ENCODE data around the gene APCDD1L. TPM values are rescaled to one million over a fixed set of nuclear protein-coding genes. Genes with fewer than 3 reads are reported as not detected.

APCDD1L gene
- total RNA-seq, 1 donor from 2014 or later, result 0.86 TPM

DNA sequence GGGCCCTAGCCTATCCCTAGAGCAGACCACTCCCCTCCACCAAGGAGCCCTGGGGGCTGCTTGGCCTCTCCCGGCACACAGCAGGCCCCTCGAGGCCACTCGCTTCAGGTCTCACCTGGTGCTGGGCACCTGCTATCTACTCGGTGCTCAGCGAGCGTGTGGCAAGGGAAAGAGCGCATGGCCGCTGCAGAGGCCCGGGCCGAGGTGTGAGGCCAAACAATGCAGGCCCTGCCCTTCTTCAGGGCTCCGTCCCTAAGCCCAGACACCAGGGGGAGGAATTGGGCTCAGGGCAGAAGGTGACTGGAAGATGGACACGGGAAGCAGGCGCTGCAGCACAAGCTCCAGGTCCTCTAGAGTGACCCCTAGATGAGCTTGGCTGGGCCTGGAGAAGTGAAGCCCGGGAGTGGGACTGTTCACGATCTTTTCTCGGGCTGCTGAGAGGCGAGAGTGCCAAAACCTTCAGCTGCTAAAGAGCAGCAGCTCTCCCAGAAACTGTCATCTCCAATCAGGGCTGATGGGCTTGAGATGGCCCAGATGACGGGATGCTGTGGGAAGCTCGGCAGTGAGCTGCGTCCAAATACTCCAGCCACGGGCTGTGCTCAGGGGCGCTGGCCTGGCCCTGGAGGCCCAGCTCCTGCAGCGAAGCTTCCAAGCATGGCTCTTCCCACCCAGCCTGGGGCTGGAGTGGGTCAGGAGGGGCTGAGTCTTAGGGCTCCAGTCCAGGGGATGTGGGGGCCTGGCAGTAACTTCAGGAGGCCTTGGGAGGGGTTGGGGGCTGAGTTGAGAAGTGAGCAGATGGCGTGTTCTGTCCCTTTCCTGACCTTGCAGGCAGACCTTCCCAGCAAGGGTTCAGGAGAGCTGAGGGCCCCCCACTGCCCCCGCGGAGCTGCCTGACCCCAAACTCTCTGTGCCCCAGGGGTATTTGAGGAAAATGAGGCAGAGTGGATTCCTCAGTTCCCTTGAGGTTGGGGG, 43.7 kb downstream of the APCDD1L start:
- H3K4me3 ChIP-seq (ENCODE audit: low read depth, low read length), result no peak overlapping the region
- TF ChIP-seq CTCF (conservative IDR thresholded peaks at IDR 0.05; ENCODE audit: low read depth, low read length), result no peak
- no peak for DNase-seq (ENCODE audit: low read depth)

GRCh38 chr20:58470336-58471192, 44.6 kb downstream of the APCDD1L start:
- TF ChIP-seq CTCF (conservative IDR thresholded peaks at IDR 0.05; ENCODE audit: low read depth, low read length), result no peak
- no peak for DNase-seq (ENCODE audit: low read depth)
- no peak overlapping the region for H3K4me3 ChIP-seq (ENCODE audit: low read depth, low read length)

- no peak for DNase-seq (ENCODE audit: low read depth)
- H3K4me3 ChIP-seq (ENCODE audit: low read depth, low read length), result no peak overlapping the region
- TF ChIP-seq CTCF (conservative IDR thresholded peaks at IDR 0.05; ENCODE audit: low read depth, low read length), result no peak
Measured at GRCh38 chr20:58469616-58470015, 45.6 kb downstream of the APCDD1L start.

DNA sequence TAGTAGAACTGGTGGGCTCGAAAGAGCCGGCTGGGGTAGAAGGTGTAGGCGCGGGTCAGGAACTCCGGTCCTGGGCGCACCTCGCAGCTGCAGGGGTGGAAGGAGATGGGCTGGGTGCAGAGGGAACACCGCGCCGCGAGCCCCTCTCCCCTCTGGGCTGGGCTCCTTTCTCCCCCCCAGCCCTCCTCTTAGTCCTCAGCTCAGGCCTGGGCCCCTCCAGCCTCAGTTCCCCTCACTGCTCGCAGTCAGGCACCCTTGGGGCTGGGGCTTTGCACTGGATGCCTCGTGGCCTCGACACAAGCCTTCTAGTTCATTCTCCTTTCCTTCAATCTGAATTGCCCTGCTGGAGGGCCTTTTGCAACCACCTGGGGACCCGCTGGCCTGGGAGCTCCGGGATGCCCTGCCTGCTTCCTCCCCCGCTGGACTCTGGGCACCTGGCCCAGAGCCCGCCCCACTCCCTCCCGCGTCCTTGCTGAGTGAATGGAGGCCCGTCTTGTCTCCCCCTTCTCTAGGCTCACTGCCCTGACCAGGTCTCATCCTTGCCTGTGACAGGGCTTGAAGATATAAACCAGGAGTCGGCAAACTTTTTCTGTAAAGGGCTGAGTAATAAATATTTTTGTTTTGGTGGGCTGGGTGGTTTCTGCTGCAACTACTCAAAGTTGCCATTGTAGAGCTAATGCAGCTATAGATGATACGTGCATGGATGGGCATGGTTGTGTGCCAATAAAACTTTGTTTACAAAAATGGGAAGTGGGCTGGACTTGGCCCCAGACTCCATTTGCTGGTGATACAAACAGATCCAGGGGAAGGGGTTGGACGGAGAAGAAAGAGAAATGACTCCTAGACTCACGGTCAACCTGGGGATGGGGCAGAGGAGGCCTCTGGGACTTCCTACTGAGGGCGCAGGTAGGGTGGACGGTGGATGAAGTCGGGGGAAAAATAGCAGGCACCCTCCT, 47.3 kb downstream of the APCDD1L start:
- no peak overlapping the region for H3K4me3 ChIP-seq (ENCODE audit: low read depth, low read length)
- TF ChIP-seq CTCF (conservative IDR thresholded peaks at IDR 0.05; ENCODE audit: low read depth, low read length), result no peak
- no peak for DNase-seq (ENCODE audit: low read depth)

- TF ChIP-seq CTCF (conservative IDR thresholded peaks at IDR 0.05; ENCODE audit: low read depth, low read length), result no peak
- no peak for DNase-seq (ENCODE audit: low read depth)
Measured at GRCh38 chr20:58466729-58467571, 48.2 kb downstream of the APCDD1L start.

More at GRCh38 chr20:58466729-58467571, 48.2 kb downstream of the APCDD1L start:
- H3K4me3 ChIP-seq (ENCODE audit: low read depth, low read length), result no peak overlapping the region
